Mucosa of rectum (tissue), 2 donors: ENCODE results near the gene OSBP2.

Experiments
- H3K27ac ChIP-seq, 2 donors: one replicate each; pipeline ENCODE4 v1.7.0; 2013; ENCODE audit warnings: inconsistent platforms in 2 of 2, low read depth in 2 of 2, low read length in 2 of 2
- H3K27me3 ChIP-seq, 2 donors: one replicate each; pipeline ENCODE4 v1.7.0; 2013; ENCODE audit warnings: low read length in 2 of 2; ENCODE audit not compliant: control insufficient read depth in 2 of 2, insufficient read depth in 2 of 2
- H3K36me3 ChIP-seq, 2 donors: one replicate each; pipeline ENCODE4 v1.7.0; 2013; ENCODE audit warnings: low read length in 2 of 2; ENCODE audit not compliant: control insufficient read depth in 2 of 2, insufficient read depth in 2 of 2
- H3K4me1 ChIP-seq, 2 donors: one replicate each; pipeline ENCODE4 v1.7.0; 2013; ENCODE audit warnings: low read length in 2 of 2, mild to moderate bottlenecking in 1 of 2; ENCODE audit not compliant: control insufficient read depth in 2 of 2, insufficient read depth in 2 of 2
- H3K4me3 ChIP-seq, 2 donors: one replicate each; pipeline ENCODE4 v1.7.0; 2013; ENCODE audit warnings: low read length in 2 of 2
- H3K9ac ChIP-seq, 2 donors: one replicate each; pipeline ENCODE4 v1.7.0; 2013; ENCODE audit warnings: low read length in 2 of 2, low read depth in 1 of 2, mild to moderate bottlenecking in 1 of 2
- H3K9me3 ChIP-seq, 2 donors: one replicate each; pipeline ENCODE4 v1.7.0; 2013; ENCODE audit warnings: low read length in 2 of 2; ENCODE audit not compliant: control insufficient read depth in 2 of 2
- donor health status: healthy.
- donor health status: Normal muscosa, but diverticular disease.

Gene OSBP2

GRCh38 chr22:30892286-30892685 lies 197.6 kb downstream of the OSBP2 start:
- H3K27ac ChIP-seq: no peak overlapping the region
- H3K9me3 ChIP-seq: no peaks in the 10 kb centered on the region
- no peaks in the 10 kb centered on the region for H3K36me3 ChIP-seq
- no peak overlapping the region for H3K4me3 ChIP-seq
- H3K9ac ChIP-seq: no peak overlapping the region
- no peaks in the 10 kb centered on the region for H3K27me3 ChIP-seq
- no peaks in the 10 kb centered on the region for H3K4me1 ChIP-seq

GRCh38 chr22:30892731-30893221 lies 198.1 kb downstream of the OSBP2 start:
- no peaks in the 10 kb centered on the region for H3K9me3 ChIP-seq
- H3K4me1 ChIP-seq: no peaks in the 10 kb centered on the region

GRCh38 chr22:30893434-30894370 lies 199.0 kb downstream of the OSBP2 start:
- Histone ChIP-seq H3K27me3 (no peaks in the 10 kb centered on the region), H3K4me1 (no peaks in the 10 kb centered on the region), H3K9ac (no peak overlapping the region), H3K36me3 (no peaks in the 10 kb centered on the region), H3K9me3 (no peaks in the 10 kb centered on the region), H3K4me3 (no peak overlapping the region), H3K27ac (no peak overlapping the region)

More at GRCh38 chr22:30892731-30893221, 198.1 kb downstream of the OSBP2 start:
- H3K4me3 ChIP-seq: no peak overlapping the region
- no peak overlapping the region for H3K27ac ChIP-seq
- H3K27me3 ChIP-seq: no peaks in the 10 kb centered on the region
- no peaks in the 10 kb centered on the region for H3K36me3 ChIP-seq
- H3K9ac ChIP-seq: no peak overlapping the region

DNA sequence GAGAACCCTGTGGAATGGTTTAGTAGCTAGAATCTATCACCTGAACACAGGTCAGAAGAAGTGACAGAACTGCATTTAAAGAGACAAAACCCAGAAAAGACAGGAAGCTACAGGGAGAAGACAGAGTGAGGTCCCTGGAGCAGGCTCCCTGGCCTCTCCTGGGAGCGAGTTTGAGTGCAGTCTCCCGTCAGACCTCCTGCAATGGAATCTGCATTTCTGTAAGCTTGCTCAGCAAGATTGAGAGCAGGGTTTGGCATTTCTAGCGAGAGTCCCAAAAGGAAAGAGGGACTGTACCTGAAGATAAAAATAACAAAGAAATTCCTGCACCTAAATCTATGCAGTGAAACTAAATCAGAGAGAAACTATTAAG lies 199.7 kb downstream of the OSBP2 start:
- Histone ChIP-seq H3K9me3 (no peaks in the 10 kb centered on the region), H3K27ac (no peak overlapping the region), H3K36me3 (no peaks in the 10 kb centered on the region), H3K9ac (no peak overlapping the region), H3K4me1 (no peaks in the 10 kb centered on the region), H3K4me3 (no peak overlapping the region), H3K27me3 (no peaks in the 10 kb centered on the region)

DNA sequence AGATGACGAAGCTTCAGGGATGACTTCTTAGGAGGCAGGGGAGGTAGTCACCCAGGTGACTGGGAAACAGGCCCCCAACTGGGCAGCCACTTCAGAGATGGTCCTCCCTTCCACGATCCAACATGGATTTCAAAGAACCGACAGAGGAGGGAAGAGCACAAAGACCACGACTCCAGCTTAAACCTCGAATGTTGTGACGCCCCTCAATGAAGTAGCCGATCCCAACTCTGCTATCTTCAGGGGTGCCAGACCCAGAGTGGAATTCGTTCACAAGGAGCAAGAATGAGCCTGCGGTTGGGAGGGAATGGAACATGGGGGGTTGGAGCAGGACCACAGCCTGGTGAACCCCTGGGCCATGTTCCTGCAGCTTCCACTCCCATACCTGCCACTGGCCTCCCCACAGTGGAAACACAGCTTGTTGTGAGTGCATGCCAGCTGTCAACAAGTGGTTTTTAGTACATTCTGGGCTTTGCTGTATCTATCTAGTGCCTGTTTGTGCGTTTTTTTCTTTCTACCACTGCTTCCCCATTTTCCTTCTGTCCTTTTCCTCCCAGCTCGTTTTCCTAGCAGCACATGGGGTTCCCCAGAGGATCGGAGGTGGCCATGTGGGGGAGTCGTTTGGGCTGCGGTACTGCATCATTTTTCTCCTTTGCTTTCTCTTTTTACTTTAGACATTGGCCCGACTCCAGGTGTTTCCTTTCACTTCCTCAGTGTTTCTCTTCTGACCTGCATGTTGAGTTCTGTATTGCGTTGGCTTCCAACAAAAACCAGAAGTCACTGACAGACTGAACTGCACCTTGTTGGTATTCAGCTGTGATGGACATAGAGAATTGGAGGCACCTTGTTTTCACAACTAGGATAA lies 208.1 kb downstream of the OSBP2 start:
- Histone ChIP-seq H3K9ac (no peak overlapping the region), H3K9me3 (no peaks in the 10 kb centered on the region), H3K27me3 (no peaks in the 10 kb centered on the region), H3K4me3 (no peak overlapping the region), H3K27ac (no peak overlapping the region), H3K36me3 (no peaks in the 10 kb centered on the region), H3K4me1 (no peaks in the 10 kb centered on the region)

DNA sequence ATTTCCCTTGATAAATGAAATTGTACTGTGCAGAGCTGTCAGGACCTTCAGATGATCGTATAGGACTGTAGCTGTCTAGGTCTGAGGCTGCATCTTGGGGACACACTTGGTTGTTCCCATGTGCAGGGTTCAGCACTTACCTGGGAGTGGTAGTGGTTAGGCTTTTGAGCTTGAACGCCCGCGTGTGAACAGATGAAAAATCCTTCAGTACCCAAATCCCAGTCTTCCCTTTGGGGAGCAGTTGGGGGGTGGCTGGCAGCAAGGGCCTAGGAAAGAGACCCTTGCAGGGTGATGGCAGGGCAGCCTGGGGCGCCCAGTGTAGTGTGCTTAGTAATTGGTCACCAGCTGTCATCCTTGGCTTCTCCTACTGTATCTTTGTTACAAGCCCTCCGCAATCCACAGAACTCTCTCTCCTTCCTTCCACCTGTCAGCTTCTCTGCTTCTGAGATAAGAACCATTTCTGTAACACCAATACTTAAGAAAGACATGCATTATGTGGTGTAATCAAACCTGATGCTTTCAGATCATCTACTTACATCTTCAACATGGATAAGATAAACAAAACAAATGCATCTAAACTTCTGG lies 209.3 kb downstream of the OSBP2 start:
- Histone ChIP-seq H3K9ac (no peak overlapping the region), H3K9me3 (no peaks in the 10 kb centered on the region)

DNA sequence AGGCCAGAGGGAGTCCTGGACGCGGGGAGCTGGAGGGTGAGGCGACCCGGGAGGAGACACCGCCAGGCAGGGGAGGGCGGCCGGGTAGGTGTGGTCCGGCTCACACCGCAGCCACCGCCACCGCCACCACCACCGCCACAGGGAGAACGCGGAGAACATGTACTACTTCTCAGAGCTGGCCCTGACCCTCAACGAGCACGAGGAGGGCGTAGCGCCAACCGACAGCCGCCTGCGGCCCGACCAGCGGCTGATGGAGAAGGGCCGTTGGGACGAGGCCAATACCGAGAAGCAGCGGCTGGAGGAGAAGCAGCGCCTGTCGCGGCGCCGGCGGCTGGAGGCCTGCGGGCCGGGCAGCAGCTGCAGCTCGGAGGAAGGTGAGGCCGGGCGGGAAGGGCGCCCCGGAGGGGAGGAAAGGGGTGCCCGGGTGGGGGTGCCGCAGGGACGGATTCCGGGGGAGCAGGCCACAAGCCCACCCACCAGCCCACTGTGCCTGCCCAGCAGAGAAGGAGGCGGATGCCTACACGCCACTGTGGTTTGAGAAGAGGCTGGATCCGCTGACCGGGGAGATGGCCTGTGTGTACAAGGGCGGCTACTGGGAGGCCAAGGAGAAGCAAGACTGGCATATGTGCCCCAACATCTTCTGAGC lies 211.1 kb downstream of the OSBP2 start:
- H3K27me3 ChIP-seq: no peaks in the 10 kb centered on the region
- no peaks in the 10 kb centered on the region for H3K4me1 ChIP-seq
- no peaks in the 10 kb centered on the region for H3K36me3 ChIP-seq
- H3K9ac ChIP-seq: no peak overlapping the region
- no peaks in the 10 kb centered on the region for H3K9me3 ChIP-seq
- no peak overlapping the region for H3K4me3 ChIP-seq
- H3K27ac ChIP-seq: no peak overlapping the region

More for the DNA sequence above, 209.3 kb downstream of the OSBP2 start:
- no peaks in the 10 kb centered on the region for H3K36me3 ChIP-seq
- H3K4me1 ChIP-seq: no peaks in the 10 kb centered on the region
- no peak overlapping the region for H3K27ac ChIP-seq
- H3K27me3 ChIP-seq: no peaks in the 10 kb centered on the region
- H3K4me3 ChIP-seq: no peak overlapping the region

DNA sequence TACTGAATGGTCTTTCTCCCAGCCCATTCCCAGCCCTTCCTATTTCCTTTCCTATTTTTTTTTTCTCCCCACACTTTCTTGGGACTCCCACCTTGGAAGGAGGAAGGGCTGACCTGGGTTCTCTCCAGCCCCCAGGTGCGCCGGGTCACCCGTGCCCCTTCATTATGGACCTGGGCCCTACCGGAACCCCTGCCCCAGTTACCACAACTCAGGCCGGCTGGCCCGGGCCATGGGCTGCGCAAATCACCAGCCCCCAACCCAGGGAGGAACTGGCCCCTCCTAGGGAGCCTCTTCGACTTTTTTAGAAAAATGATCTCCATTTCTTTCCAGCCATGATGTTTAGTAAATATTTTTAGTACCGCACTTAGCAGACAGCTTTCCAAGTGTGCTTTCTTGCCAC lies 211.7 kb downstream of the OSBP2 start:
- Histone ChIP-seq H3K4me3 (no peak overlapping the region), H3K36me3 (no peaks in the 10 kb centered on the region), H3K9ac (no peak overlapping the region), H3K4me1 (no peaks in the 10 kb centered on the region), H3K27ac (no peak overlapping the region), H3K9me3 (no peaks in the 10 kb centered on the region), H3K27me3 (no peaks in the 10 kb centered on the region)

GRCh38 chr22:30906946-30907345 lies 212.3 kb downstream of the OSBP2 start:
- Histone ChIP-seq H3K4me1 (no peaks in the 10 kb centered on the region), H3K27ac (no peak overlapping the region), H3K4me3 (no peak overlapping the region), H3K27me3 (no peaks in the 10 kb centered on the region), H3K9me3 (no peaks in the 10 kb centered on the region), H3K9ac (no peak overlapping the region), H3K36me3 (no peaks in the 10 kb centered on the region)
